Activated CD8-positive, alpha-beta memory T cell treated with anti-CD3 and anti-CD28 coated beads, Interleukin-2, amount 50 U/mL, for 1 hour (primary cell): Measurements from ENCODE around the gene IGSF21.
"Not testable (repeated sequence)": the region's sequence is repeated elsewhere in the genome, so short reads cannot be mapped to it uniquely, and the experiment has no call there.

Experiments used
- DNase-seq: peaks from one replicate; pipeline ENCODE4 v3.0.0-alpha.2; 2020; ENCODE audit errors: extremely low read depth

IGSF21 gene

GRCh38 chr1:18400347-18401102 is 292.9 kb downstream of the IGSF21 start:
- no peak for DNase-seq

GRCh38 chr1:18401921-18402320 is 294.3 kb downstream of the IGSF21 start:
- no peak for DNase-seq

GRCh38 chr1:18404460-18404859 is 296.9 kb downstream of the IGSF21 start:
- no peak for DNase-seq

DNA sequence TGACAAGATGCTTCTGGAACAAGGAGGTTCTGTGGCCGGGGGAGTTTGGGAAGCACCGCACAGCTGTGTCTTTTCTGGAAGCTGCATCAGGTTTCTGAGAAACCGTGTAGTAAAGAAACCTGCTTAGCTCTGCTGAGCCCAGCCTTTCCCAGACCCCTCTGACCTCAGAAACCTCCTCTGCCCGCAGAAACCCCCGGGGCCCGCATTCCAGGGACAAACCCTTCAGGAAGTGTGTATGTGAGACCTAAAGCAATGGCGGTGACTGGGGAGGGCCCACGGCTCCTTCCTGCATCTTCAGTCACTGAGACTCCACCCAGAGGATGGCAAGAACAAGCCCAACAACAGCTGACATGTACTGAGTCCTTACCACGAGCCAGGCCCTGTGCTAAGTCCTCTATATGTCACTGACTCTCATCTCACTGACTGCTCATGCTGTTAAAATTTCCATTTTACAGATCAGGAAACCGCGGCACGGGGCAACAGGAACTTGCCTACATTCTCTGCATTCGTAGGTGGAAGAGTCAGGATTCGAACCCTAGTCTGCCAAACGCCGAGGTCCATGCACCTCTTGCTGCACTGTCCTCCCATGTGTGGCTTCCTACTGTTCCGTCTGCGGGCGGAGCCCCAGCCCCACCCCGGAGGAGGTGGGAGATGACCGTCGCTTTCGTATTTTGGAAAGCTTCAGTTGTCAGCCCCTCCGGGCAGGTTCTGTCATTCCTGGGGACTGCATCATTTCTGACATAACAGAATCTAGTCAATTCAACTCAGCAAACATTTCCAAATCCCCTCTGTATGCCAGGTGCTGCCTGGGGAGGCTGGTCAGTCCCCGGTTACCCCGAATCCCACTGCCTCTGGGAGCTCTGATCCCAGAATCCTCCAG is 299.8 kb downstream of the IGSF21 start:
- DNase-seq = no peak

- no peak for DNase-seq
Measured at GRCh38 chr1:18408656-18409370, 301.2 kb downstream of the IGSF21 start.

DNA sequence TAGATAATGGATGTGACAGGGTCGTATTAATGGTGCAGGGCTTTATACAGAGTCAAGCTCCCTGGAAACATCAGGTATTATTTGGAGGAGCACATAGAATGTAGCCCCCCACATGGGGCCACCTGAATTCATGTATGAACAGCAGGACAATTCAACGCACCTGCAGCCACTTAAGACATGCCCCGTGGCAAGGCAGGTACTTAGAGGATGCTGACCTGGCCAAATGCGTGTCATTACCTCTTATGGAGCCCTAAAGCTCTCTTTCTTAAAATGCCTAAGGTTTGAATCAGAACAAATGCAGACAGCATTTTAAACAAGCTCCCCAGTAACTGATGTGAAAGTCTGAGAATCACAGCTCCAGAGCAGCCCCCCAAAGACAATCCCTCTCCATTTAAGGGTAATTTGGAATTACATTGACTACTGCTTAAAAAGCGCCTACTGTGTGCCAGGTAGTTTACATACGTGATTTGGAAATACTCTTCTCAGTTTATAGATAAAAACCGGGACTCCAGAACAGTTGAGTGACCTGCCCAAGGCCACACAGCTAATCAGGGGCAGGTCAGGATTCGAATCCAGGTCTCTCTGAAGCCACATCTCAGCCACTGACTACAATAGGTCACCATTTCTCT is 302.1 kb downstream of the IGSF21 start:
- DNase-seq = no peak

DNA sequence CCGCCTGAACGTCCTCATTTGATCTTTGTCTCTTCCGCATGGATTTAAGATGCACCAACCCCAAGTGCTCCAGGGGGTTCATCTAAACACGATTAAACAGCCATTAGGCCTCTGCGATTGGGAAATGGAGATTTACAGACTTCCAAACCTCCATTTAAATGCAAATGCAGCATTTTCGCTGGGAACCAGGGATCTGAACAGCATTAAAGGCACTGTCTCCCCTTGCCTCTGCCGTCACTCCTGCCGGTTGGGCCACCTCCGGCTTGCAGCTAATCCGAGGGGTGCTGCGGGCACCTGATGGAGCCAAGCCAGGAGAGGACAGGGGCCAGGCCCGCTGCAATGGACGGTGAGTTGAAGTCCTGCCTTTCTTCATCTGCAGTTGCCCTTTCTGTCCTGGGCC is 302.8 kb downstream of the IGSF21 start:
- no peak for DNase-seq

- DNase-seq = no peak
Measured at GRCh38 chr1:18411321-18411720, 303.7 kb downstream of the IGSF21 start.

- no peak for DNase-seq
Measured at GRCh38 chr1:18411820-18412641, 304.4 kb downstream of the IGSF21 start.

- DNase-seq = no peak
Measured at GRCh38 chr1:18412882-18413353, 305.3 kb downstream of the IGSF21 start.

DNA sequence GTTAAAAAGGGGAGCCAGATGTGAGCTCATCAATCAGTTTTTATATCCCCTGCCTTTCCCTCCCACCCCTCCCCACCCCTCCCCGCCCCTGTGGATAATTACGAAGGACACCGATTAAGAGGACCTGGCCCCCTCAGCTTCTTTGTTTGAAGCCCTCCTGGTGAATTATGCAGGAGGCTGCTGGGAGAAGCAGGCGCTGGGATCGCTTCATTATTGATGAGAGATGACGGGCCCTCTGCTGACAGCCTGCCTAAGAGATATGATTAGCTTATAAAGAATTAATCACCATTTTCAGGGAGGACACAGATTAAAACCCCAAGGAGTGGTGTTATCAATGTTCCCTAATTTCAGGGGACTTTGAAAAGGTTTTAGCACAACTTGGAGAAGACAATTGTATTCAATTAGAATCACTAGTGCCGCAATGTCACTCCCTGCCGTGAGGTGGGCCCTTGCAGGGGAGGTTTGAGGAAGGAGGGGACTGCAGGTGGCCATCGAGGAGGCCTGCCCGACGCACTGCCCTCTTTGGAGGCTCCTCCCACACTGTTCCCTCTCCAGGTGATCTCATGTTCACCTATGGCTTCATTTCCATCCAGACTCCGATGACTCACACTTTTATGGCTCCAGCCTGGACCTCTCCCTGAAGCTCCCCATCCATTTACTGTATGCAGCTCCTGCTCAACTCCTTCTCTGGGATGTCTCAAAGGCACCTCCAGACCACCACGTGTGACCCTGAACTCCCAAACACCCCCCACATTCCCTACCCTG is 306.1 kb downstream of the IGSF21 start:
- DNase-seq = no peak

GRCh38 chr1:18414321-18414720 is 306.7 kb downstream of the IGSF21 start:
- DNase-seq = no peak

GRCh38 chr1:18414872-18415447 is 307.4 kb downstream of the IGSF21 start:
- DNase-seq = no peak

DNA sequence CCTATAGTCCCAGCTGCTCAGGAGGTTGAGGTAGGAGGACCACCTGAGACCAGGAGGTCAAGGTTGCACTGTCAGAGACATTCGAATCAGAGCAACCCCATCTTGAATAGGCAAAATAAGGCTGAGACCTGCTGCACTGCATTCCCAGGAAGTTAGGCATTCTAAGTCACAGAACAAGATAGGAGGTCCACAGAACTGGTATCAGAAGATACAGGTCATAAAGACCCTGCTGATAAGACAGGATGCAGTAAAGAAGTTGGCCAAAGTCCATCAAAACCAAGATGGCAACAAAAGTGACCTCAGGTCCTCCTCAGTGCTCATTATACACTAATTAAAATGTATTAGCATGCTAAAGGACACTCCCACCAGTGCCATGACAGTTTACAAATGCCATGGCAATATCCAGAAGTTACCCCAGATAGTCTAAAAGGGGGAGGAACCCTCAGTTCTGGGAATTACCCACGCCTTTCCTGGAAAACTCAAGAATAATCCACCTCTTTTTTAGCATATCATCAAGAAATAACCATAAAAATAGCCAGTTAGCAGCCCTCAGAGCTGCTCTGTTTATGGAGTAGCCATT is 307.9 kb downstream of the IGSF21 start:
- no peak for DNase-seq

DNA sequence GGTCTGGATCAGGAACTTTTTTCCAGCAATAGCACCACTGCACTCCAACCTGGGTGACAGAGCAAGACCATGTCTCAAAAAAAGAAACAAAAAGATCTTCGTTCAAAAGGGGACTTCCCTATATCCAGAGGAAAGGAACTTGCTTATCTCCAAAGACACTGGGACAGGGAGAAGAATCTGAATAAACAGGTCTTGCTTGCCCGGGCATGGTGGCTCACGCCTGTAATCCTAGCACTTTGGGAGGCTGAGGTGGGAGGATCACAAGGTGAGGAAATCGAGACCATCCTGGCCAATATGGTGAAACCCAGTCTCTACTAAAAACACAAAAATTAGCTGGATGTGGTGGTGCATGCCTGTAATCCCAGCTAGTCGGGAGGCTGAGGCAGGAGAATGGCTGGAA is 308.5 kb downstream of the IGSF21 start:
- not testable (repeated sequence) for DNase-seq

GRCh38 chr1:18417316-18418269 is 310.0 kb downstream of the IGSF21 start:
- no peak for DNase-seq

- no peak for DNase-seq
Measured at GRCh38 chr1:18419113-18419844, 311.7 kb downstream of the IGSF21 start.

GRCh38 chr1:18419845-18420184 is 312.2 kb downstream of the IGSF21 start:
- DNase-seq = no peak
